ENCODE measurements around the gene CC2D2A. TPM values are rescaled to one million over a fixed set of nuclear protein-coding genes. Genes with fewer than 3 reads are reported as not detected.
"Not testable (repeated sequence)": the region's sequence is repeated elsewhere in the genome, so short reads cannot be mapped to it uniquely, and the experiment has no call there.

CC2D2A gene
- total RNA-seq, 1 donor from 2014 or later, result 14.3 TPM

DNA sequence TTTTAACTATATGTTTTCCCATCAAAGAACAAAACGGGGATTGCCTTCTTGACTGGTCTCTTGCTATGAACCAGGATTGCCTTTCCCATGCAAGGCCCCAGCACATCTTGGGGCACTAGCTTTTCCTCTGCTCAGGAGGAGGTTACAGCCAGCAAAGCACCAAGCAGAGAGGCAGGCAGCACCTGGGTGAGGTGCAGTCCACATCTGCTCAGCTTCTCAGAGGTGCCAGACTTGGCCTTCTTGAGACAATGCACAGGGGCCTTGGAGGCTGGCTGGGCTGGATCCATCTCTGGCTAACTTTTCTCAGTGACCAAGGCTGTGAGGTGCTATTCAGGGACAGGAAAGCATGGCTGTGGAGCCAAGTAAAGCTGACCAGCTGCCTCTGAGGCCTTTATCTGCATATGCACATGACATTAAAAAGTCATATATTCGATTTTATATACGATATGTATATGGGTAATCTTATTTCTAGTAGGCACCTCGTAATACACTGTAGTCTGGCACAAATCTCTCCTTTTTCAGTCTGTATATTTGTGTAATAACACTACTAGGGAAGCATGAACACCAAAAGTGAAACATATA, 86.9 kb downstream of the CC2D2A start:
- DNase-seq (ENCODE audit: low spot score), result no peak

DNA sequence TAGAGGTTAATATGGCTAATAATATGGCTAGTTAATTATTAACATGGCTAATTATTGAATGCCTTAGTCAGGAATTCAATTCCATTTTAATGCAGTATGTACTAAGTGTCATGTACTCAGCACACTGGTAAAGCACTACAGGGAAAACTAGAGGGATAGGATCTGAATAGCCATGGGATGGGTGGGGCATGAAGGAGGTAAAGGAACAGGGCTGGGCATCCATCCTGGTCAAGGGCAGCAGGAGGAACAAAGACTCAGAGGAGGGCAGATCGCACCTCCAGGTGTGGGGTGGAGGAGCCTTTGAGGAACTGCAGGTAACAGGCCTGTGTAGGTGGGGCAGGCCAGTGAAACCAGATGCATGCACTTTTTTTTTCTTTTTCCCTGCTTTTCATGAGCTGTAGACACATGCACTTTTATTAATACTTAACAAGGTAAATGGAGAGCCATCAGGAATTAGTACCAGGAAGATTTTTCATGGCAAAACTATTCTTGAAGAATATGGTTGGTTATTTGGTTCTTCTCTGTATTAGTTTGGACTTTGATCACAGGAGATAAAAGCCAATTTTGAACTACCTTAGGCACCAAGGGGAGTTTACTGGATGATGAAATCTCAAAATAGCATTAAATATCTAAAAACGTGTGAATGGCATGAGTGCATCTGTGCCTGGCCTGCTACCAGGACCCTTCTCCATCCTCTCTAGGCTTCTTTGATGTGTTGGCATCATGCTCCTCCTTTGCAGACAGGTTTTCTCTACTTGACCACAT, 88.3 kb downstream of the CC2D2A start:
- DNase-seq (ENCODE audit: low spot score), result no peak

DNA sequence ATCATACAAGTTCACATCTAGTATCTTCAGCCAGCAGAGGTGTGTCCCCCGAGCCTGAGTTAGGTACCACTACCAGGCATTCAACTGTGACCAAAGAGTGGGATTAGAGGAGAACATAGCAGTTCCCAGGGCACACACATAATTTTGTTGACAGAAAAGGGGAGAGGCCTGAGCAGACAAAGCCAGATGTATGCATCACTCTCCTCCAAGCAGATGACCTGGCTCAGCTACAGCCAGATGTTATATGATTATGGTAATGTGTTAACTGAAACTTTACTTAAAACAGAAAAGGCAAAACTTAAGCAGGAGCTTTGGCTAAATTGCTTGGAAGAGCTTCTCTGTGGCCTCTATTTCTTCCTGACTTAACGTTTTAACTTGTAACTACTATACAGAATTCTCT, 88.9 kb downstream of the CC2D2A start:
- DNase-seq (ENCODE audit: low spot score), result no peak

DNA sequence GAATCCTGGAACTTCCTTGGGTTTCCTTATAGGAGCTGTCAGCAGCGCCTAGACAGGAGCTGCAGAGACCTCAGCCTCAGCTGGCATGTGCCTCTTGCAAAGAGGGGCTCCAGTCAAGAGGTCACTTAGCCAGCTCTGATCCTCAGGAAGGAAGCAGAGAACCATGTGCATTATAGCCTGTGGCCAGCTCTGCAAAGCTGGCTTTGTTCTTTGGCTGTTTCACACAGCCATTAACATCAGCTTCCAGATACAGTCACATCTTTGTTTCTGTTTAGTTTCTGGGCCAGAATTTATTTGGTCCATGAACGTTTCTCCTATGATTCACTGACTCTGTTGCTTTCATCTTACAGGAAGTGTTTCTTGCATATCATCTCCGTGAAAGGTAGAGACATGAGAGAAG, 92.4 kb downstream of the CC2D2A start:
- DNase-seq (ENCODE audit: low spot score), result no peak

DNA sequence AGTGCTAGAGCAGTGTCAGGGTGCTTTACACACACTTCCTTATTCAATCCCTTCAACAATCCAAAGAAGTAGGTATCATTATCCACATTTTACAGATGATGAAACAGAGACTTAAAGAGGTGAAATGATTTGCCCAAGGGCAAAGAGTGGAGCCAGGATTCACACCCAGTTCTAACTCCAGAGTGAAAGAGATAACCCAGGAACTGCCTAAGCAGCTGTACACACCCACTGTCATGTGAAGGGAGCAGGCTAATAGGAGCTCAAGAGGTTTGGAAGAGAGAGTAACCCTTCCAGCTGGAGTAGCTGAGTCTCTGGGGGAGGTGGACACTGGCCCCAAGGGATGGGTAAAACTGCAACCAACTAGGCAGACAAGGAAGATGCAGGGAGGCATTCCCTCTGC, 92.9 kb downstream of the CC2D2A start:
- DNase-seq (ENCODE audit: low spot score), result no peak

DNA sequence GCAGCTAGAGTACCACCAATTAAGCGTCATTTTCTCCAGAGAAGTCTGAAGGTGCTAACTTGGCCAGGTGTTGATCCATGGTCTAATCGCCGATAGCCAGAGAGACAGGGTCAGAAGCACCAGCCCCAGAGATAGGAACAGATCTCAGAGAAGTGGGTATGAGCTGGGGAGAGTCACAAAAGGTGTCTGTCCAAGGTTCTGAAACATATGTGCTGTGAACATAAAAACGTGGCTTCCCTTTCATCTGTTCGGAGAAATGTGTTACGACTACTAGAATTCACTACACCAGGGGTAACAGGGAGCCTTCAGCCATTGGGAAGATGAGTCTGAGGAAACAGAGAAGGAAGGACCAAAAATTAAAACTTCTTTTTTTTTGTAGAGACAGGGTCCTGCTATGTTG, 94.2 kb downstream of the CC2D2A start:
- no peak for DNase-seq (ENCODE audit: low spot score)

DNA sequence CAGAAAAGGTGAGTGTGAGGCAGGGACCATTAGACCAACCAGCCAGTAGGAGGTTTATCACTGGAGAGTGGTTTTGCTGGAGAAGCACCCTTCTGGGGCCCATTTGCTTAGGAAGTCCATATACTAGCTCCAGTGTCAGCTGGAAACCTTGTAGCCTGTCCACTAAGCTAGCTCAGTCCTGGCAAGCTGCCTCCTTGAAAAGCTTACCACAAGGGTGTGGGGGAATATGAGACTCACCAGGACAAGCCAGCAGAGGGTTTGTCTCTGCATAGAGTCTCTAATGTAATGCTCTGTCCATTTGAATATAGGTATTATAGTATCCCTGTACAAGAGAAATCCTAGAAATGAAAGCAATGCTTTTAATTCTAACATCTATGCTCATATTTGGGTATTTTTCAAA, 99.1 kb downstream of the CC2D2A start:
- no peak for DNase-seq (ENCODE audit: low spot score)

DNA sequence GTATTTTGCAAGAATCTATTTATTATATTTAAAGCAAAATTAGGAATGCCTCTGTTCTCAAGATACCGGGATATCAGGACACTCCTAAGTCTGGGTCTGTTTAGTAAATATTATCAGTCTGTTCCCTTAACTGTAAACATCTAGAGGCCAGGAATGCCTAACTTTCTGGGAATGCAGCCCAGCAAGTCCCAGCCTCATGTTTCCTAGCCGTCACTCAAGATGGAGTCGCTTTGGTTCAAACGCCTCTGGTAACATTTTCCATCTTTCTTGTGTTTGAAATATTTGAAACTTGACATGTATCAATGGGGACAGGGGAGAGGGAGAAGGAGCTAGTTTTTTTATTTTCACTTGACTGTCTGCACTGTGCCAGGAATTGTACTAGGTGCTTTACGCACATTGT, 100.1 kb downstream of the CC2D2A start:
- no peak for DNase-seq (ENCODE audit: low spot score)

DNA sequence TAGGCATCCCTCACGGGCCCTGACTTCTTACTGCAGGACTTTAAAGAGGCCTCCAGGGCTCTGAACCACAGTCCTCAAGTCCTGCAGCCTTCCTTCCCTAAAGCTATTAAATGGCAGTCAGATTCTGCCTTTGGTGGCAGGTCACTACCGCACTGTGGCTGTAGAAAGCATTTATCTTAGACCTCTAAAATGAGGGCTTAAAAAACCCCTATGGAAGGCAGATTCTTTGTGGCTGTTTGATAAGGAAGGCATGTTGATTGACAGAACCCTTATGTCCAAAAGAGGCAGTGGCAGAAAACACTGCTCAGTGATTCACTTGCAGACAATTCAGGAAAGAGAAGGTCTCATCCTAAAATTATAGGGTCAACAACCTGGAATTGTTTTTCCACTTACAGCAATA, 106.3 kb downstream of the CC2D2A start:
- DNase-seq (ENCODE audit: low spot score), result no peak

DNA sequence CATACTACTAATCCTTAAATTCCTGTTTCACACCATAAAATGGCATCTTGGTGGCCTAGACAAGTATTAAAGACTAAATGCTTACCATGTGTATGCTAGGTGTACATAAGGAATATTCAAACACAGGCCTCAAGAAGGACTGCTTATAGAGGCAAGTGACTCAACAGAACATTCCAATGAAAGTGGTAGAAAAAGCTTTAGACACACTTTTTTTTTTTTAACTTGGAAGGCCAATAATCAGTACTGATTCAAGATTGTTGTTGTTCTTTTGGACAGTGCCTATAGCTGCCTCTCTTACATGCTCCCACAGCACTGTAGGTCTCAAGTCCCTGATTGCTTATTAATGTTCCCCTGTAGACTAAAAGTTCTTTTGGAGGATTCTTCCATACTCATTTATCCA, 107.8 kb downstream of the CC2D2A start:
- DNase-seq (ENCODE audit: low spot score), result no peak

DNA sequence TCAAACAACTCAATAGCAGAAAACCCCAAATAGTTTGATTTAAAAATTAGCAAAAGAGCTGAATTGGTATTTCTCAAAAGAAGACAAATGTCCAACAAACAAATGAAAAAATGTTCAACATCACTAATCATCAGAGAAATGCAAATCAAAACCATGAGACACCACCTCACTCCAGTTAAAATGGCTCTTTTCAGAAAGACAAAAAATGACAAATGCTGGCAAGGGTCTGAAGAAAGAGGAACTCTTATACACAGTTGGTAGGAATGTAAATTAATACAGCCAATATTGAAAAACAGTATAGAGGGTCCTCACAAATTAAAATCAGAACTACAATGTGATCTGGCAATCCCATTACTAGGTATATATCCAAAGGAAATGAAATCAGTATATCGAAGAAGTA, 115.1 kb downstream of the CC2D2A start:
- DNase-seq (ENCODE audit: low spot score), result no peak

DNA sequence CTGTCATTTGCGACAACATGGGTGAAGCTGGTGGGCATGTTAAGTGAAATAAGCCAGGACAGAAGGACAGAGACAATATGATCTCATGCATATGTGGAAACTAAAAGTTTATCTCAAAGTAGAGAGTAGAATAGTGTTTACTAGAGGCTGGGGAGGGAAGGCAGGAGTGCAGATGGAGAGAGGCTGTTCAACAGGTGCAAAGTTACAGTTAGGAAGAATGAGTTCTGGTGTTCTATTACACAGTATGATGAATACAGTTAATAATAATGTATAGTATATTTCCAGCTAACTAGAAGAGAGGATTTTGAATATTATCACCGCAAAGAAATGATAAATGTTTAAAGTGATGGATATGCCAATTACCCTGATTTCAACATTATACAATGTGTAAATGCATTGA, 115.6 kb downstream of the CC2D2A start:
- no peak for DNase-seq (ENCODE audit: low spot score)

DNA sequence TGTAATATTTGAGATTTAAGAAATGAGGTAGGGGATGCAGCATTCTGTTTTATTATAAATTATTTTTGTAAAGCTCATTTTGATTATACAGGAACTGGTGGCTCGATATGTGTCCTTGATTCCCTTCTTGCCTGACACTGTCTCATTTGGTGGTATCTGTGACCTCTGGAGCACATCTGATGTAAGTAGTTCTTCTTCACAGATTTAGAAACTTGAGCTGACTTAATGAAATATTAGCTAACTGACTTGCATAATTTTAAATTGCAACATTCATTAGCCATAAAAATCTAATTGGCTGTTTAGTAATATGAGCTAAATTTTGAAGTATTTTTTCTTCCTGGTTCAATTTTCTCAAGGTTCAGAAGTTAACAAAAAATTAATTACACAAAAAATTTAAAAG, 116.4 kb downstream of the CC2D2A start:
- no peak for DNase-seq (ENCODE audit: low spot score)

DNA sequence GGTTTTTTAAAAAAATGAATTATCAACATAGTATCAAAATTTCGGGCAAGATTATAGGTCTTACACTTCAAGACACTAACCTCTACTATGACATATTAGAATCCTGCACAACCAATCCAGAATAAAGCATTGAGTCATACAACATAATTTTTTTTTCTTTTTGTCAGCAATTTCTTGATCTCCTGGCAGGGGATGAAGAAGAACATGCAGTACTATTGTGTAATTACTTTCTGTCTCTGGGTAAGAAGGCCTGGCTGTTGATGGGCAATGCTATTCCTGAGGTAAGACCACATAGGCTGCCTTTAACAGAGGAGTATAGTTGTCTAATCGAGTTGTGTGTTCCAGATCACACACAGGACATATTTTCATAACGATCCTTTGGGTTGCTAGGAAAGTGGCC, 118.0 kb downstream of the CC2D2A start:
- no peak for DNase-seq (ENCODE audit: low spot score)

DNA sequence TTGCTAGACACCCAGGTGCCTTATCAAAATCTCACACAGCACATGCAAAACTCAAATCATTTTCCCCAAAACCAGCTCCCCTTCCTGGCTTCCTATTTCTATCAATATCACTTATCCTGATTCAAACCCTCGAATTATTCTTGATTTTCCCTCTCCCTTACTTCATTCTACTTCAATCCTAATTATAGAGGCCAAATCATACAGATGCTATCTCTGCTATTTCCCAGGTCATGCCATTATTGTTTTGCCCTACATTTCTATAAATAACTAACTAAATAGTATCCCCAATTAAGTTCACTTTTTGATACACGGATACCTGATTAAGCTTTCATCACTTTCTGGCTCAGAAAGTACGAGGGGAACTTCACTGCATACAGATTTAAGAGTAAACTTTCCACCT, 123.1 kb downstream of the CC2D2A start:
- DNase-seq (ENCODE audit: low spot score), result no peak

DNA sequence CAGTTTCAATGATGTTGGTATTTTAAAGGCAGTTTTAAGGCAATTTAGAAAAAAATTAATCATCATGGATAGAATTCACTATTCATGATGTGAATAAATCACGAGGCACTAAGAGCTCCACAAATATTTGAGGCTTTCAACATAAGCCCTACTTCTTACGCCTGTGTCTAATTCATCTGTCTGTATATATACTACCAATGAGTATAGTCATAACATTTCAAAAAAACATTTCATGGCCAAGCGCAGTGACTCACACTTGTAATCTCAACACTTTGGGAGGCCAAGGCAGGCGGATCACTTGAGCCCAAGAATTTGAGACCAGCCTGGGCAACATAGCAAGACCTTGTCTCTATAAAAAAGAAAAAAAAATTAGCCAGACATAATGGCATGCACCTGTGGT, 129.0 kb downstream of the CC2D2A start:
- no peak for DNase-seq (ENCODE audit: low spot score)

DNA sequence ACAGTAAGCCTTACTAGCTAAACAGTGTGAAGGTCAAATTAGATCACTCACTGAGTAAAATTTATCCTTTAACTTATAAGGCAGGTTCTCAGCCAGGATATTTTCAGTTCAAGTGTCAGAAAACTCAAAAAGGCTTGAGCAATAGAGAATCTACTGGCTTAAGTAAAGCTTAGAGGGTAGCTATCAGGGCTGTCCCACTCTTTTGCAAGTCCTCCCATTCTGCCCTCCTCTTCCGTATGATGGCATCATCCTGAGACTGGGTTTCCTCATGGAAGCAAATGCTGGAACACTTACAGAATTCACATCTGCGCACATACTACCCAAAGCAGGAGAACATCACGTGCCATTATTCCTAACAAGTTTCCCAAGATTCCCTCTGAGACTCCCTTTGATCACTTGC, 130.5 kb downstream of the CC2D2A start:
- DNase-seq (ENCODE audit: low spot score), result no peak

DNA sequence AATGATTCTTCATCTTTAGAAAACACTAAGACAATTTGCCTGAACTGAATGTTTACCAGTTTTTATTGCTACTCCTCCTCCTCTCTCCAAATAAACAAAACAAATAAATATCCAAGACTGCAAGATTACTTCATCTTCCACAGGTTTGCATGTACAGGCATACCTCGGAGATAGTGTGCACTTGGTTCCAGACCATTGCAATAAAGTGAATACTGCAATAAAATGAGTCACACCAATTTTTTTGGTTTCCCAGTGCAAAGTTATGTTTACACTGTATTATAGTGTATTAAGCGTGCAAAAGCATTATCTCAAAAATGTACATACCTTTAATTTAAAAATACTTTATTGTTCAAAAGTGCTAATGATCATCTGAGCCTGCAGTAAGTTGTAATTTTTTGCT, 132.2 kb downstream of the CC2D2A start:
- no peak for DNase-seq (ENCODE audit: low spot score)

DNA sequence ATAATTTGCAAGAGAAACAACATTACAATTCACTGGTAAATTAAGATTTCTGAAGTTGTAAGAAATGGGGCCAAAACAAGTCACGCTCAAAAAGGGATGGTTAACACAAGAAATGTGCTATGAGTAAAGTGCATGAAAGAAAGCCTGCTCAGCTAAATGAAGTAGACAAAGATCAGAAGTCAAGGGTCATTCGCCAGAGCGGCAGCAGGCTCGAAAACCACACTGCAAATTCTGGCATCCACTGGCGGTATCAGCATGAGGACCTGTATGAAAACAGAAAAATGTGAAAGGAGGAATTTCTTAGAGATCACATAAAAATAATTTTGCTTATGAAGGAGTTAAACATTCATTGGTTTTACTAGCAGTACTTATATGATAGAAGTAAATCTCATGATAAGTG, 135.9 kb downstream of the CC2D2A start:
- DNase-seq (ENCODE audit: low spot score), result no peak

DNA sequence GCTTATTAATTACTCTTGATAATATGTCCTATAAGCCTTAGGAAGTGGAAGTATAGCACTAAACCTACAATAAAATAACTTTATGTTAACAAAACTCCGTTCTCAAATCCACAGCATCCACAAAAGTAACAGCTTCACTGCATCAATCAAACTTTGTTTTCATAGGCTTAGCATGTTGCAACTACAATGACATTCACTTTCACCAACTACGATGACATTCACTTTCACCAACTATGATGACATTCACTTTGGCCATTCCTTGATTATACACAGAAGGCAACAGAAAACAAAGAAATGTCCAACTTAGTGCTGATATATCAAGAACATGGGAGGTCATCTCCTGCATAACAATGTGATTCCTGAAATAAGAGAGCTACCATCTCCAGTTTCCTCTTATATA, 141.2 kb downstream of the CC2D2A start:
- no peak for DNase-seq (ENCODE audit: low spot score)

DNA sequence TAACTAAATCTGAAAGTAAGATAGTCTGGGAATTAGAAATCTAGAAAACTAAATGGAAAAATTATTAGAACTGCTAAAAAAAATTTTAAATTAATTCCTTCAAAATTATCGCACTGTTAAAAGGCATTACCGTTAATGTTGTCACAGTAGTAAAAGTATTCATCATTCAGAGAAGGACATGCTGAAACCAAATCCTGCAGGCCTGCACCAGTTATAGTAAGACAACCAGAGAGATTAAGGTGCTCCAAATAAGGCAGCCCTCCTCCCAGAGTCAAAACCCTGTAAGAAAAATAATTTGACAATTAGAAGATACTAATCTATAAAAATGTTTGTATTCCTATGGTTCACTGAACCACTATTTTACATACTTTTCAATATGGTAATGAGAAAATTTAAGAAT, 142.5 kb downstream of the CC2D2A start:
- DNase-seq (ENCODE audit: low spot score), result no peak

DNA sequence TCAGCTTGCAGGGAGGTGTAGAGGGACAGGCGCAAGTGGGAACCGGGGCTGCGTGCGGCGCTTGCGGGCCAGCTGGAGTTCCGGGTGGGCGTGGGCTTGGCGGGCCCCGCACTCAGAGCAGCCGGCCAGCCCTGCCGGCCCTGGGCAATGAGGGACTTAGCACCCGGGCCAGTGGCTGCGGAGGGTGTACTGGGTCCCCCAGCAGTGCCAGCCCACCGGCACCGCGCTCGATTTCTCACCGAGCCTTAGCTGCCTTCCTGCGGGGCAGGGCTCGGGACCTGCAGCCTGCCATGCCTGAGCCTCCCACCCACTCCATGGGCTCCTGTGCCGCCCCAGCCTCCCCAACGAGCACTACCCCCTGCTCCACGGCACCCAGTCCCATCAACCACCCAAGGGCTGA, 145.2 kb downstream of the CC2D2A start:
- not testable (repeated sequence) for DNase-seq (ENCODE audit: low spot score)

DNA sequence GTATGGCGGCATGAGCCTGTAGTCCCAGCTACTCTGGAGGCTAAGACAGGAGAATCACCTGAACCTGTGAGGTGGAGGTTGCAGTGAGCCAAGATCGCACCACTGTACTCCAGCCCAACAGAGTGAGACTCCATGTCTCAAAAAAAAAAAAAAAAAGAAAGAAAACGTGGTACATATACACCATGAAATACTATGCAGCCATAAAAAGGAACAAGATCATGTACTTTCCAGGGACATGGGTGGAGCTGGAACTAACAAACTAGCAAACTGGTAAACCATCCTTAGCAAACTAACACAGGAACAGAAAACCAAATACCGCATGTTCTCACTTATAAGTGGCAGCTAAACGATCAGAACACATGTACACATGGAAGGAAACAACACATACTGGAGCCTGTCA, 147.7 kb downstream of the CC2D2A start:
- not testable (repeated sequence) for DNase-seq (ENCODE audit: low spot score)
